ENCODE data around the gene PON2.
A peak's percentile ranks its signal among the peaks of the same experiment; 100 is the strongest.

DNA sequence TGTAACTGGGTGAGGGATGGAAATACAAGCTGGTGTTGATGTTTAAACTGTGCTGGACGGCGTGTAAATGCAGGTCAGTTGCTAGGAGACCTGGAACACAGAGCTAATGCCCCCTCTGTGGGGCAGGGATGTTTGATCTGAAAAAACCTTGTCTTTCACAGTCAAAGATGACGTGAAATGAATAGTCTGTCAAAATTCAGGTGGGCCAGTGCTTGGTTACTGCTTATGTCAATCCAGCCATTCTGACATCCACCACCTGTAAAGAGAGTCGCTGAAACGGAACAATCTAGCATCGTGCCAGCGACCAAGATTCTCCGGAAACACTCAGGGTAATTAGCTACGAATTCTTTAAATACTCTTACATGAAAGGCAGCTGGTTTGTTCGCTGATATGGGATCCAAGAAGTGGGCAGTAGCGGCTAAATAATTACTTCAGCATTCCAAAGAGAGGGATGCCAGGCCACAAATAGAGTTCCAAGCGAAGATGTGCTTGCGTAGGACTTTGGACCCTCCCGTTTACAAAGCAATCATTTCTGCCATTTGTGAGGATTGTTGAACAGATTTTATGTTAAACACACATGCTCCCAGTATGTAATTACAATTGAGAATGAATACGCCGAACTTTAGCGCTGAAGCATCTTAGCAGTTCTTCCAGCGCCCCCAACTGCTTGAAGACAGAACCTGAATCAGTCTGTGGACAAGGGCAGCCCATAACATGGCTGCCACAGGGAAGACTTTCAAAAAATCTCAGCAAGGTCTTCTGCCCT, 43.6 kb upstream of the PON2 start:
- TF ChIP-seq, protein P1, sequence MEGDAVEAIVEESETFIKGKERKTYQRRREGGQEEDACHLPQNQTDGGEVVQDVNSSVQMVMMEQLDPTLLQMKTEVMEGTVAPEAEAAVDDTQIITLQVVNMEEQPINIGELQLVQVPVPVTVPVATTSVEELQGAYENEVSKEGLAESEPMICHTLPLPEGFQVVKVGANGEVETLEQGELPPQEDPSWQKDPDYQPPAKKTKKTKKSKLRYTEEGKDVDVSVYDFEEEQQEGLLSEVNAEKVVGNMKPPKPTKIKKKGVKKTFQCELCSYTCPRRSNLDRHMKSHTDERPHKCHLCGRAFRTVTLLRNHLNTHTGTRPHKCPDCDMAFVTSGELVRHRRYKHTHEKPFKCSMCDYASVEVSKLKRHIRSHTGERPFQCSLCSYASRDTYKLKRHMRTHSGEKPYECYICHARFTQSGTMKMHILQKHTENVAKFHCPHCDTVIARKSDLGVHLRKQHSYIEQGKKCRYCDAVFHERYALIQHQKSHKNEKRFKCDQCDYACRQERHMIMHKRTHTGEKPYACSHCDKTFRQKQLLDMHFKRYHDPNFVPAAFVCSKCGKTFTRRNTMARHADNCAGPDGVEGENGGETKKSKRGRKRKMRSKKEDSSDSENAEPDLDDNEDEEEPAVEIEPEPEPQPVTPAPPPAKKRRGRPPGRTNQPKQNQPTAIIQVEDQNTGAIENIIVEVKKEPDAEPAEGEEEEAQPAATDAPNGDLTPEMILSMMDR (conservative IDR thresholded peaks at IDR 0.05; ENCODE audit: low read depth, low read length) = peak; percentile 48
- no peak for TF ChIP-seq EZH2 (IDR thresholded peaks at IDR 0.05; ENCODE audit: low read length, unreplicated experiment)
- no peak for TF ChIP-seq EZH2phosphoT487 (IDR thresholded peaks at IDR 0.05; ENCODE audit: borderline replicate concordance, low read length)

Data from PC-3 (cell line).